HG03103 (cell line): ENCODE results near the gene CDH4.

Experiments used
- ATAC-seq: cut with Tn5 transposase; IDR thresholded peaks from one replicate; pipeline ENCODE4 v1.9.1; 2021; ENCODE audit warnings: low read depth; ENCODE audit not compliant: unreplicated experiment

Gene CDH4

DNA sequence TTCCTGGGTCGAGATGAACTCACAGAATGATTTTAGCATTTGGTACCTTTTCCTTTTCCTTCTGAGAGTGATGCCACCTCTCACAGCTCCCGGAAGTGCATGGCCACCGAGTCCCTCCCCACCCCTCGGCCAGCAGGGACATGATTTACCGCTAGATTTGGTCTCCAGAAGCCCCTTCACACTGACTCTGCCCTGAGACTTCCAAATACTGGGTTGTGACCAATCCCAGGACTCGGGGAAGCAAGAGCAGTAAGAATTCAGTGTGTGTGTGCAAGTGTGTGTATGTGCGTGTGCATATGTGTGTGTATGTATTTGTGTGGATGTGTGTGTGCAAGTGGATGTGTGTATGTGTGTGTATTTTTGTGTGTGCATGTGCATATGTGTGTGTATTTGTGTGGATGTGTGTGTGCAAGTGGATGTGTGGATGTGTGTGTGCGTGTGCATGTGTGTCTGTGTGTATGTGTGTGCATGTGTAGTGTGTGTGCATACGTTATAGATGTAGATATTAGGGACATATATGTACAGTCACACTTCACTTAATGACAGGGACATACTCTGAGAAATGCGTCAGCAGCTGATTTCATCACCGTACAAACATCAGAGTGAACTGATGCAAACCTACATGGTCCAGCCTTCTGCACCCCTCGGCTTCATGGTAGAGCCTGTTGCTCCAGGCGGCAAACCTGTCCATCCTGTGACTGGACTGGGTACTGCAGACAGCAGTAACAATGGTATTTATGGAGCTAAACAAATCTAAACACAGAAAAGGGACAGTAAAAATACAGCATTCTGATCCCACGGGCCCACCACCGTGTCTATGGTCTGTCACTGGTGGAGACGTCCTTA is 439.2 kb downstream of the CDH4 start:
- ATAC-seq: no peak

- ATAC-seq: no peak
Measured at GRCh38 chr20:61691978-61692377, 439.9 kb downstream of the CDH4 start.

DNA sequence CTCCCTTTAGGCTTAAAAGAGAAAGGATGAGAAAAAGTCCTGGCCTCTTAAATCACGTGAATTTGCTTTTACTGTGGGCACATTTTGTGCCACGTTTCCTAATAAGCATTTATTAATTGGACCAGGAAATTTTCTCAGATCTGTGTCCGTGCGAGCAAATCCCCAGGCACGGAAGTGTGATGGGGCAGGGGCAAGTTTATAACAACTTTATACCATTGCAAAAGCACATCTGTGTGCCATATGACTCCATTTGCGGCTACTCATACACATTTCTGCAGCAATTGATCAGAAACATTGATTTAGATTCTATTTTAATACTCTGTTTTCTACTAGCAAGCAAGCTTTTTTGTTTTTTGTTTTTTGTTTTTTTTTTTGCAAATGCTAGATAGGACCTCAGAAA is 440.4 kb downstream of the CDH4 start:
- ATAC-seq: no peak

DNA sequence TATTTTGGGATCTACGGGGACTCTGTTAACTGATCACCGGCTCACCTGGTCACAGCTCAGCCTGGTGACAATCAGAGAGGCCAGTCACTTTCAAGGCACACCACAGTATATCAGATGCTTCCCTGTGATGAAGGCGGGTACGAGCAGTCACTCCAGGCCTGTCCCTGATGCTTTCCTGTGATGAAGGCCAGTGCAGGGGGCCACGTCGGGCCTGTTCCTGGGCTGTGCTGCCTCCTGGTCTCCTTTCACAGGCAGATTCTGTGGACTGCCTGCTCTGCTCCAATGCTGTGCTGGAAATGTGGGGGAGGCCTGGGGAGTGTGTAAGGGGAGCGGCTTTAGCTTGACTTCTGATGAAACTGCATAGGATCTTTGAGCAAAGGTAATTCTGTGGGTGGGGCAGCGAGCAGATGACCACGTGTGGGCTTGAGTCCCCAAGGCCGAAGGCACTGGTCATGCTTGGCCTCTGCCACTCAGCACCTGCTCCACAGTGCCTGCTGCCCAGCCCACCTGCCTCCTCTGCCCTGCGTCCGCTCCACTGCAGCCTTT is 441.1 kb downstream of the CDH4 start:
- ATAC-seq: no peak

DNA sequence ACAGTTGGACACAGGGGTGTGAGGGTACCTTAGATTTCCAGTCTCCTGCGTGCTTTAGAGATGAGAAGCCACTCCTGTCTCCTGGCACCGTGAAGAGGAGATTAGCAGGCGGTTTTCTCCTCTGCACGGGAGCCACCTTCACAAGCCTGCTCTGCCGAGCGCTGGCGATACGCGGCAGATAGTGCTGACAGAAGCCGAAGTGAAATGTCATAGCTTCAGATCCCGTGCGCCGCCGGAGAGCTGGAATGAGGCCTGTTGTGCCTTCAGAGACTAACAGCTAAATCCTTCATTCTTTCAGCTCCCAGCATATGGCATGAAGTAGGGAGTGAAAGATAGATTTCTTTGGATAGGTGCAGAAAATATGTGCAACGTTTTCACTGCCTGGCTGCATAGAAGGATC is 442.6 kb downstream of the CDH4 start:
- ATAC-seq: no peak

DNA sequence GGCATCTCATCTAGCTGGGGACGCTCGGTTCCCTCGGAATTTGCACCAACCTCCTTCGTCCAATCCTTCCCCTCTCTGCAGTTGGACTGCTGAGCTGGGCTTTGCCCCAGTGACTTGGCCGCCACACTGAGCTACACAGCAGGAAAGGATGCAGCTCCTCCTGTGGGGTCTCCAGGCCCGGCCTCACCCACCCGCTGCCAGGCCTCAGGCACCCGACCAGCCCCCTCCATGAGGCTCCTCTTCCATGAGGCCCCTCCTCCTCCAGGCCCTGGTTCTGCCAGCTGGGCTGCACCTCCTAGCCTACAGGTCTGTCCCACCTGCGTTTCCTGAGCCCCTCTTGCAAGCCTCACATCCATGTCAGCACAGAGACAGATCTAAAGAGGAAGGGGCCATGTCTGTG is 443.7 kb downstream of the CDH4 start:
- ATAC-seq: no peak

DNA sequence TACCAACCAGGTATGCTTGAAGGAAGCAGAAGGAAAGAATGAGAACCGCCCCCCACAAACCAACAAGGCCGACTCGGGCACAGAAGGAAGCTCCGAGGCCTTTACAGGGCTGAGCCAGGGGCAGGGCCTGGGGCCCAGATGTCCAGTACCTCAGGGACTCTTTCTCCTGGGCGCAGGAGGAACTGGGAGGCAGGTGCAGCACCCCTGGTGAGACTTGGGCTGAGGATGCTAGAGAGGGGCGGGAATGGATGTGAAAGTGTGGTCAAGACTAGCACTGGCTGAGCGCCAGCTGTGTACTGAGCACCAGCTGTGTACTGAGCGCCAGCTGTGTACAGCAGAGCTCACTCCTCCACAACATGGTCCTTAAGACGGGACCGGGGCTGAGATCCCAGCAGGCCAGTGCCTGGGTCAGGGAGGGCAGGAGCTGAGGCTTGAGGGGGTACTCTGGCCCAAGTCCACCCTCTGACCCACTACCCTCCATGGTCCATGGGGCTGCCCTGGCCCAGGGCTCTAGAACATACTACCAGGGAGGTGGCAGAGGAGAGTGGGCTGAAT is 444.2 kb downstream of the CDH4 start:
- ATAC-seq: no peak

GRCh38 chr20:61697666-61698597 is 445.9 kb downstream of the CDH4 start:
- ATAC-seq: no peak

- no peak for ATAC-seq
Measured at GRCh38 chr20:61698598-61699494, 446.8 kb downstream of the CDH4 start.

- ATAC-seq: no peak
Measured at GRCh38 chr20:61699495-61700374, 447.7 kb downstream of the CDH4 start.

GRCh38 chr20:61700595-61701140 is 448.6 kb downstream of the CDH4 start:
- no peak for ATAC-seq

- no peak for ATAC-seq
Measured at GRCh38 chr20:61701401-61701800, 449.3 kb downstream of the CDH4 start.

- no peak for ATAC-seq
Measured at GRCh38 chr20:61701802-61702201, 449.7 kb downstream of the CDH4 start.

DNA sequence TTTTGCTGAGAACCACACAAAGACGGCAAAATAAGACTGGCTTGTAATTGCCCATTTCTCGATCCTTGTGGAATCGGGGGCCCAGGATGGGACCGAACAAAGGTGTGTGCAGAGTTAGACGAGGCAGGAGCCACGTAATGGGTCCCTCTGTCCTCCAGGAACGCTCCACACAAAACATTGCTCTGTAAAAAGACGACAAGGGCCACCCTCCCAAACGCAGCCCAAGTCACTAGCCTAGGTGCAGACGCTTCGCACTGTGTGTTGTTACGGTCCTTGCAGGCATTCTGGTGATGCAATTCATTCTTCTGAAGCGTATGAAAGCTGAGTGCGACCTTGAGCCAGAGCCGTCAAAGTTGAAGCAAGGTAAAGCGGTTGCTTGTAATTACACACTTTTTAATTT is 450.2 kb downstream of the CDH4 start:
- no peak for ATAC-seq

DNA sequence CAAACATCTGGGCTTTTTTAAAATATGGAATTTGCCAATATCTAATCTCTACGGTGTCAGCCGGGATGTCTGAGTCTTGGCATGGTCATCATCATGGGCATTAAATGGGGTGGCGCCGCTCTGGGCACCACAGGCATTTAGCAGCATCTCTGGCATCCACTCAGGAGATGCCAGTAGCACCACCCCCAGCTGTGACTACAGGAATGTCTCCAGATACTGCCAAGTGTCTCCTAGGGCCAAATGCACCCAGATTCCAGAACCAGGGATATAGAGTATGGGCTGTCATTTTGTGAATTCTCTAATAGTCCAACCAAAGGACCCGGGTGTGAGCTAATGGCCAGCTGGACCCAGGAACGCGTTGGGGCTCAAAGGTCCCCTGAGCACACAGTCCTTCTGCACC is 452.6 kb downstream of the CDH4 start:
- no peak for ATAC-seq

GRCh38 chr20:61705386-61706258 is 453.6 kb downstream of the CDH4 start:
- ATAC-seq: no peak

- no peak for ATAC-seq
Measured at GRCh38 chr20:61706259-61706961, 454.3 kb downstream of the CDH4 start.
